Fibroblast of lung (primary cell): Measurements from ENCODE around the gene REEP1.

Experiments
- CTCF ChIP-seq, 2 donors: IDR thresholded peaks in 1 of 2; conservative IDR thresholded peaks in 1 of 2; 1 replicate in 1 of 2; 2 replicates in 1 of 2; pipeline ENCODE4 v1.5.1; 2011 to 2012; ENCODE audit warnings: low read length in 2 of 2, control low read depth in 1 of 2, inconsistent platforms in 1 of 2, low read depth in 1 of 2, mild to moderate bottlenecking in 1 of 2
- EZH2 ChIP-seq: IDR thresholded peaks from 2 replicates; pipeline ENCODE4 v1.5.1; 2012; ENCODE audit warnings: low read length, control low read depth, mild to moderate bottlenecking; ENCODE audit errors: missing control alignments

- TF ChIP-seq CTCF (conservative IDR thresholded peaks at IDR 0.05 in 1 of 2, IDR thresholded peaks at IDR 0.05 in 1 of 2; ENCODE audit: low read depth in 1 of 2, low read length in 2 of 2) (no peak), EZH2 (no peak)
These were observed 82.6 kb downstream of the REEP1 start for GRCh38 chr2:86254576-86255538.
